Measurements from ENCODE around the gene OR51B6. TPM values are rescaled to one million over a fixed set of nuclear protein-coding genes. Genes with fewer than 3 reads are reported as not detected.

Gene OR51B6
- total and polyA plus RNA-seq, 2 experiments from 2014 or later, result not detected

DNA sequence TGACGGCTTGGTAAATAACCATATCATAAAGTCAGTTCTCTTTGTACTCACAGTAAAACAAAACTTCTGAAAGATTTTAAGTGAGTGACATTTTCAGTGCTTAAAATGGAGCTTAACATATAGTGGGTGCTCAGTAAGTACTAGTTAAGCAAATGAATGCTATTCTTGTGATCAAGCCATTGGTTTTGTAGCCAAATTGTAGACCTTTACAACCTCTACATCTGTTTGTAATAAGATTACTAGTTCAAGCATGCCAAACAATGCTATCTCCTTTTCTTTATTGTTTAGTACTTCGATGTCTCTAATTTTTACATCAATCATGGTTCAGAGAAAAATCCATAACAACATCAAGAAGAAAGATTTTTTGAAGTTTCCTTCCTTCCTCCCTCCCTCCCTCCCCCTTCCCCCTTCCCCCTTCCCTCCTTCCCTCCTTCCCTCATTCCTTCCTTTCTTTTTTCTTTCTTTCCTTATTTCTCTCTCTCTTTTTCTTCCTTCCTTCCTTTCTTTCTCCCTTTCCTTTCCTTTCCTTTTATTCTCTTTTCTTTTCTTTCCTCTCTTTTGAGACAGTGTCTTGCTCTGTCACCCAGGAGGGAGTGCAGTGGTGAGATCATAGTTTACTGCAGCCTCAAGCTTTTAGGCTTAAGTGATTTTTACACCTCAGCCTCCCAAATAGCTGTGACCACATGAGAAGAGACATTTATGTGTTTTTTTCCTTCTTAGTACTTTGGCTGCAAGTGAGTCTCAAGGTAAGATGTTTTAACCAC is 43.9 kb upstream of the OR51B6 start:
- Histone ChIP-seq H3K27ac (ENCODE audit: low read depth) (no peak overlapping the region), H3K27me3 (ENCODE audit: insufficient read depth) (no peaks in the 10 kb centered on the region), H3F3A (replicated peaks; ENCODE audit: low read depth) (no peaks in the 10 kb centered on the region), H3K9me2 (ENCODE audit: insufficient read depth) (no peaks in the 10 kb centered on the region), H2AFZ (0 out of 2 replicates have a peak overlapping the region, but pooled peaks have one; percentile 70), H3K4me2 (no peak overlapping the region), H3K79me2 (replicated peaks; ENCODE audit: insufficient read depth) (no peaks in the 10 kb centered on the region), H4K20me1 (replicated peaks; ENCODE audit: insufficient read depth) (no peaks in the 10 kb centered on the region), H3K4me3 (no peak overlapping the region), H3K4me1 (ENCODE audit: insufficient read depth) (no peaks in the 10 kb centered on the region), H3K36me3 (ENCODE audit: insufficient read depth) (no peaks in the 10 kb centered on the region)
- DNase-seq (ENCODE audit: low spot score) (no peak), ATAC-seq (no peak)
- Mint-ChIP-seq H3K27me3 (ENCODE audit: insufficient read depth, low read depth, poor library complexity) (no peaks in the 10 kb centered on the region), H3K9me3 (no peaks in the 10 kb centered on the region), H3K4me1 (no peaks in the 10 kb centered on the region), H3K4me3 (no peak overlapping the region), H3K27ac (no peak overlapping the region), H3K36me3 (ENCODE audit: low read depth) (no peaks in the 10 kb centered on the region)
- no peak for TF ChIP-seq ZNF462 (CRISPR knock-in tag; IDR thresholded peaks at IDR 0.05)
- TF ChIP-seq CREB1 (CRISPR knock-in tag; IDR thresholded peaks at IDR 0.05; ENCODE audit: low read depth), result no peak
- TF ChIP-seq ZNF331 (CRISPR knock-in tag; IDR thresholded peaks at IDR 0.05; ENCODE audit: low read depth), result no peak
- TF ChIP-seq, protein P1, sequence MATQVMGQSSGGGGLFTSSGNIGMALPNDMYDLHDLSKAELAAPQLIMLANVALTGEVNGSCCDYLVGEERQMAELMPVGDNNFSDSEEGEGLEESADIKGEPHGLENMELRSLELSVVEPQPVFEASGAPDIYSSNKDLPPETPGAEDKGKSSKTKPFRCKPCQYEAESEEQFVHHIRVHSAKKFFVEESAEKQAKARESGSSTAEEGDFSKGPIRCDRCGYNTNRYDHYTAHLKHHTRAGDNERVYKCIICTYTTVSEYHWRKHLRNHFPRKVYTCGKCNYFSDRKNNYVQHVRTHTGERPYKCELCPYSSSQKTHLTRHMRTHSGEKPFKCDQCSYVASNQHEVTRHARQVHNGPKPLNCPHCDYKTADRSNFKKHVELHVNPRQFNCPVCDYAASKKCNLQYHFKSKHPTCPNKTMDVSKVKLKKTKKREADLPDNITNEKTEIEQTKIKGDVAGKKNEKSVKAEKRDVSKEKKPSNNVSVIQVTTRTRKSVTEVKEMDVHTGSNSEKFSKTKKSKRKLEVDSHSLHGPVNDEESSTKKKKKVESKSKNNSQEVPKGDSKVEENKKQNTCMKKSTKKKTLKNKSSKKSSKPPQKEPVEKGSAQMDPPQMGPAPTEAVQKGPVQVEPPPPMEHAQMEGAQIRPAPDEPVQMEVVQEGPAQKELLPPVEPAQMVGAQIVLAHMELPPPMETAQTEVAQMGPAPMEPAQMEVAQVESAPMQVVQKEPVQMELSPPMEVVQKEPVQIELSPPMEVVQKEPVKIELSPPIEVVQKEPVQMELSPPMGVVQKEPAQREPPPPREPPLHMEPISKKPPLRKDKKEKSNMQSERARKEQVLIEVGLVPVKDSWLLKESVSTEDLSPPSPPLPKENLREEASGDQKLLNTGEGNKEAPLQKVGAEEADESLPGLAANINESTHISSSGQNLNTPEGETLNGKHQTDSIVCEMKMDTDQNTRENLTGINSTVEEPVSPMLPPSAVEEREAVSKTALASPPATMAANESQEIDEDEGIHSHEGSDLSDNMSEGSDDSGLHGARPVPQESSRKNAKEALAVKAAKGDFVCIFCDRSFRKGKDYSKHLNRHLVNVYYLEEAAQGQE (IDR thresholded peaks at IDR 0.05; ENCODE audit: unreplicated experiment), result no peak
- TF ChIP-seq ETS1 (IDR thresholded peaks at IDR 0.05), result no peak
- no peak for TF ChIP-seq POLR2AphosphoS5 (IDR thresholded peaks at IDR 0.05; ENCODE audit: low read depth)
- no peak for TF ChIP-seq JUNB (IDR thresholded peaks at IDR 0.05; ENCODE audit: unreplicated experiment)
- no peak for TF ChIP-seq CTCF (conservative IDR thresholded peaks at IDR 0.05; ENCODE audit: low read depth in 2 of 2)
- TF ChIP-seq EZH2 (IDR thresholded peaks at IDR 0.05; ENCODE audit: low read depth, unreplicated experiment), result no peak
- TF ChIP-seq STAT1 (IDR thresholded peaks at IDR 0.05; ENCODE audit: unreplicated experiment), result no peak
- TF ChIP-seq ZNF114 (CRISPR knock-in tag; IDR thresholded peaks at IDR 0.05), result no peak
- no peak for TF ChIP-seq NANOG (IDR thresholded peaks at IDR 0.05; ENCODE audit: borderline replicate concordance)
- no peak for TF ChIP-seq EZH2phosphoT487 (IDR thresholded peaks at IDR 0.05; ENCODE audit: unreplicated experiment)

All from GM23338 (cell line).